HG03575 (cell line): Measurements from ENCODE around the gene HOXA6.

Experiments used
- ATAC-seq: cut with Tn5 transposase; IDR thresholded peaks from one replicate; pipeline ENCODE4 v1.9.1; 2021; ENCODE audit not compliant: unreplicated experiment, insufficient number of reproducible peaks, low FRiP score; ENCODE audit errors: extremely low read depth

HOXA6 gene

GRCh38 chr7:27165089-27165995 is 17.8 kb upstream of the HOXA6 start, which contains the start of gene HOXA9:
TSS of gene HOXA9 (minus strand) at chr7:27165537. CDS start at chr7:27165457, 80 bp downstream.
- ATAC-seq: no peak

- no peak for ATAC-seq
These were observed 17.0 kb upstream of the HOXA6 start for GRCh38 chr7:27164367-27165088.

- ATAC-seq: no peak
These were observed 16.4 kb upstream of the HOXA6 start for GRCh38 chr7:27164045-27164366.

GRCh38 chr7:27163288-27164044 is 15.9 kb upstream of the HOXA6 start:
- no peak for ATAC-seq

- ATAC-seq: no peak
These were observed 15.2 kb upstream of the HOXA6 start for GRCh38 chr7:27162561-27163287.

- ATAC-seq: no peak
These were observed 14.4 kb upstream of the HOXA6 start for GRCh38 chr7:27161721-27162560.

- no peak for ATAC-seq
These were observed 13.7 kb upstream of the HOXA6 start for GRCh38 chr7:27161214-27161720.

- ATAC-seq: no peak
These were observed 13.1 kb upstream of the HOXA6 start for GRCh38 chr7:27160546-27161213.

GRCh38 chr7:27160145-27160545 is 12.6 kb upstream of the HOXA6 start:
- no peak for ATAC-seq

- ATAC-seq: no peak
These were observed 11.9 kb upstream of the HOXA6 start for GRCh38 chr7:27159266-27160144.

GRCh38 chr7:27158436-27159265 is 11.1 kb upstream of the HOXA6 start:
- ATAC-seq: no peak

GRCh38 chr7:27157702-27158431 is 10.3 kb upstream of the HOXA6 start:
- ATAC-seq: no peak

- no peak for ATAC-seq
These were observed 9.5 kb upstream of the HOXA6 start for GRCh38 chr7:27156916-27157701.

- no peak for ATAC-seq
These were observed 8.9 kb upstream of the HOXA6 start, which contains the start of gene HOXA7 for GRCh38 chr7:27156508-27156898. TSS of gene HOXA7 (minus strand) at chr7:27156675. CDS start at chr7:27156545, 130 bp downstream.
